ENCODE measurements around the gene CKB.

The CKB gene

GRCh38 chr14:103537175-103537990 is 14.8 kb upstream of the CKB start:
- no peak for DNase-seq

DNA sequence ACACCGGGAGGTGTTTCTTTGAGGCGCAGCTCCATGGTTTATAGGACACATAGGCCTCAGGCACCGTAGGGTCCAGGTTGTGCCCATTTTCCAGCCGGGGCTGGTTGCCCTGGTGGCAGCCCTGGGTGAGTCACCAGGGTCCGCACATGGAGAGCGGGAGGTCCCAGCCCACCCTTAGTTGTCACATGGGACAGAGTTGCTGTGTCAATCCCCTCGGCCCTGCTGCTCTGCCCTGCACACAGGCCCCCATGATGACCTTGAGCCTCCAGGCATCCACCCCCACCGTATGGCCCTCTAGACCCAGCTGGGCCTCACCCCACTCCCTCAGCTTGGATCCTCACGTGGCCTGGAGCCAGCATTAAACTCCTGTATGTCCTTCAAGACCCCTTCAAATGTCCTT is 14.1 kb upstream of the CKB start:
- no peak for DNase-seq

DNA sequence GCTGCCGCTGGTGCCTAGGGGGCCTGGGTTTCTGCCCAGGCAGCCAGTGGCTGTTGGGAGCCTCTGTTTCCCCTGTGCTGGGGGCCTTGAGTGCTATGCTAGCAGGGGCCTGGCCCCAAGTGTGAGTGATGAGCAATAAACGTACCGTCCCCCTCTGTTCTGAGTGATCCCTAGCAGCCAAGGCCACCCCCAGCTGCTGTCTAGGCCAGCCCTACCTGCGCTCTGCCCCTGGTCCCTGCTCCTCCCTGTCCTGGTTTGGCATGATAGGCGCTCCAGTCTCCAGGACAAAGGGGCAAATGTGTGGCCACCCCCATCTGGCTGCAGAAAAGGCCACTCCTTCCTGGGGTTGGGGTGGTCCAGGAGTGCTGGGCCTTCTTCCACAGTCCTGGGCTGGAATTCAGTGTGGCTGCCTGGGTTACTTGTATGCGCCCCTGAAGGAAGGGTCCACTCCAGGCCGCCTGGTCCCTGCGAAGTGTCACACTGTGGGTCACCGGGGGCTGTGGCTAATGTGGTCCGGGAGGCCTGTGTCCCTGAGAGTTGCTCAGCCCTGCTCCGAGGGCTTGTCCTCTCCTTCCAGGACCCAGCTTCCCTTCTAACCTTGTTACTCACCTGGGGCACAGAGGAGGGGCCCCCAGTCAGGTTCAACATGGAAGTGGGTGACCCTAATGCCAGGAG is 13.4 kb upstream of the CKB start:
- no peak for DNase-seq

DNA sequence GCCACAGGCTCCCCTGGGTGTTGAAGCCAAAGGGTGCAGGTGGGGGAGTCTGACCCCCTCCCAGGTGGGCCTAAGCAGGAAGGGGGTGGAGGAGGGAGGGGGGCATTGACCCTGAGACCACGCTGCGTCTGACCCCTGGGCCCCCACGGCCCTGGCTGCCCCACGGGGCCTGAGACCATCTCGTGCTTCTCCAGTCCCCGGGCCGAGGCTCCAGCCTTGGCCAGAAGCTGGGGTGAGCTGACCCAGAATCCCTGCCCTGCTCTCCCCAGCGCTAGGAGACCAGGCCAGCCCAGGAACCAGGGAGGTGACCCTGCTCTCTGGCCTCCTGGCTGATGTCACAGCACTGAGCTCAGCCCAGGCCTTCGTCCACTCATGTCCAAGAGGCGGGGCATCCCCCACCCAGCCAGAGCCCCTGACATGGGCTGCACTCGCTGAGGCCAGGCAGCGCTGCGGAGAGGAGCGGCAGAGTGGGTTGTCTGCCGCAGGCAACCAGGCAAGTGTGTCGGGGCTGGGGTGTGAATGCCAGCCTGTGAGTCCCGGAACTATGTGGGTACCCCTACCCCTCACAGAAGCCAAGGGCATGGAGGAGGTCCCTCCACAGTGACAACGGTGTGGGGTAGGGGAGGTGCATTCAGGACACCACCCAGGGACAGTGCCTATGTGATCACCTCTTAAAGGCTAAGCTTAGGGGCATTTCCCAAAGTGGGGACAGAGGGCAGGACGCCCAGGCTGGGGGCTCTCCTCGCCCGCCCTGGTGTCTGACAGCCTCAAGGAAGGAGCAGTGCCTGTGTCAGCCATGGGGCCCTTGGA is 12.7 kb upstream of the CKB start:
- no peak for DNase-seq

- no peak for DNase-seq
Measured at GRCh38 chr14:103534576-103535061, 12.0 kb upstream of the CKB start.

GRCh38 chr14:103533999-103534575 is 11.5 kb upstream of the CKB start:
- no peak for DNase-seq

- no peak for DNase-seq
Measured at GRCh38 chr14:103533137-103533998, 10.7 kb upstream of the CKB start.

GRCh38 chr14:103532216-103533136 is 9.8 kb upstream of the CKB start:
- DNase-seq: no peak

DNA sequence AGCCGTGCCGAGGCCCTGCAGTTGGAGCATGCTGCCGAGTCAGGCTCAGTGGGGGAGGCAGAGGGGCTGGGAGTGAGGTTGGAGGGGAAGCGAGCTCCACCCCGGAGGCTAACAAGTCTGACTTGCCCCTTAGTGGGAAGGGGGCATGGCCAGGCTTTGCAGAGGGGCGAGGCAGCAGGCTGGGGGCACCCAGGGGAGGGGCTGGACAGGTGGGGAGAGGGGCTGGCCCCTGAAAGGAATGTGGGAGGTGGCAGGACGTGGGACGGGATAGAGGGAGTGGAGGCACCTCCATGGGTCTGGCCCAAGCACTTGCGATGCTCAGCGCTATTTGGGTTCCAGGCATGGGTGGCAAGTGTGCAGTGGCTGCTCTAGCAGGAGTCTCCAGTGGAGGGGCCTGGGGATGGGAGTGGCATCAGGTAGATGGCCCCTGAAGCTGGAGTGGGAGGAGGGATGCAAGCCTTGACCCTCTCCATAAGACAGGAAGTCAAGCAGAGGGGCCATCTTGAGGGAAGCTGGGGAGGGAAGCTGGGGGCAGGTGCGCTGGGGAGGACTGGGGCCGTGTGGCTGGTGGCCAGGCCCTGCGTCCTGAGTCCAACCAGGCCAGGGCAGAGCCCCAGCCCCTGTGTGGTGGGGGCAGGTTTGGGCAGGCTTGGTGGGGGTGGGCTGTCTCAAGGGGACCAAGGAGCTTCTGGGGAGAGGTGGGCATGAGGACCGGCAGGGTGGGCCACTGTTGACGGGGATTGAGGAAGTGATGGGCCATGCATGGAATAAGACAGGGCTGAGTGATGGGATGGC is 9.0 kb upstream of the CKB start:
- DNase-seq: no peak

GRCh38 chr14:103530831-103531230 is 8.2 kb upstream of the CKB start:
- DNase-seq: no peak

DNA sequence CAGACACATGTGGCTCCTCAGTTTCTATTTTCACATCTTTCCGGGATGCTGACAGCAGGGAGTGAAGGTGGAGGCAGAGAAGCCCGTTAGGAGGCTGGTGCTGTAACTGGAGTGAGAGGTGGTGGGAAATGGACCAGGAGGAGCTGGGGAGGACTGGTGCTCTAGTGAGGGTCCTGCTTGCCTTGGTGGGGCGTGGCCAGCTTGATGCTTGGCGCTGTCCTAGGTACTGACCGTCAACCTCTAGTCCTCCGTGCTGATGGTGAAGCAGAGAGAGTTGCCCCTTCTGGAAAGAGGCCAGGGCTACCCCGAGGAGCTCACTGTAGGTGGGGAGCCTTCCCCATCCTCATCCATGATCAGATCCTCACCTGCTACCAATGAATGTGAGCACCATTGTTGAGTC is 7.8 kb upstream of the CKB start:
- no peak for DNase-seq

DNA sequence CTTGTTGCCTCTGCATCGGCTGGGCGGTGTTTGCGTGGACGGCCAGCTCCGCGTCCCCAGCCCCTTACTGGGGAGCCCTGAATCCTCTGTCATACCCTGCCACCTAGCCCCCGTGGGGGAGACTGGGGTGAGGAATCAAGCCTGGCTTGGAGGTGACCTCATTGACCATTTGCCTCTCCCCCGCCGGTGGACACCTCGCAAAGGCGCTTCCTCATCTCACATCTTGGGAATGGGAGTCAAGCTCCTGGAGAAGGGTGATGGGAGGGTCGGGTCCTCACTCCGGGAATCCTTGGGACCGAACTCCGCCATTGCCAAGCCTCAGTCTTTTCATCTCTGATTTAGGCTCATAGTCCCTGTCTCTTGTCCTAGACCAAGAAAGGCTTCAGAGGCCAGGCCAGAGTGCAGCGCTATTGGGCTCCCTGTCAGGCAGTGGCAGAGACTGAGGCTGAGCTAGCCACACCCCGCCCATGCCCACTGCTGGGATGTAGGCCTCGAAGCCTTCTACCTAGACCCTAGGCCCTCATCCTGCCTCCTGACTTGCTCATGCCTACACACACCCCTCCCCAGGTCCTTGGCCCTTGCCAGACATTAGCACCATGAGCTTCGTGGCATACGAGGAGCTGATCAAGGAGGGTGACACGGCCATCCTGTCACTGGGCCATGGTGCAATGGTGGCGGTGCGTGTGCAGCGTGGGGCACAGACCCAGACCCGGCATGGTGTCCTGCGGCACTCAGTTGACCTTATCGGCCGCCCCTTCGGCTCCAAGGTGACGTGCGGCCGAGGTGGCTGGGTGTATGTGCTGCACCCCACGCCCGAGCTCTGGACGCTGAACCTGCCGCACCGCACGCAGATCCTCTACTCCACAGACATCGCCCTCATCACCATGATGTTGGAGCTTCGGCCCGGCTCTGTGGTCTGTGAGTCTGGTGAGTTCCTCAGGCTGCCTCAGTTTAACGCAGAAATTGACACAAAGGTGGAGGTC is 7.0 kb upstream of the CKB start:
- DNase-seq: no peak

DNA sequence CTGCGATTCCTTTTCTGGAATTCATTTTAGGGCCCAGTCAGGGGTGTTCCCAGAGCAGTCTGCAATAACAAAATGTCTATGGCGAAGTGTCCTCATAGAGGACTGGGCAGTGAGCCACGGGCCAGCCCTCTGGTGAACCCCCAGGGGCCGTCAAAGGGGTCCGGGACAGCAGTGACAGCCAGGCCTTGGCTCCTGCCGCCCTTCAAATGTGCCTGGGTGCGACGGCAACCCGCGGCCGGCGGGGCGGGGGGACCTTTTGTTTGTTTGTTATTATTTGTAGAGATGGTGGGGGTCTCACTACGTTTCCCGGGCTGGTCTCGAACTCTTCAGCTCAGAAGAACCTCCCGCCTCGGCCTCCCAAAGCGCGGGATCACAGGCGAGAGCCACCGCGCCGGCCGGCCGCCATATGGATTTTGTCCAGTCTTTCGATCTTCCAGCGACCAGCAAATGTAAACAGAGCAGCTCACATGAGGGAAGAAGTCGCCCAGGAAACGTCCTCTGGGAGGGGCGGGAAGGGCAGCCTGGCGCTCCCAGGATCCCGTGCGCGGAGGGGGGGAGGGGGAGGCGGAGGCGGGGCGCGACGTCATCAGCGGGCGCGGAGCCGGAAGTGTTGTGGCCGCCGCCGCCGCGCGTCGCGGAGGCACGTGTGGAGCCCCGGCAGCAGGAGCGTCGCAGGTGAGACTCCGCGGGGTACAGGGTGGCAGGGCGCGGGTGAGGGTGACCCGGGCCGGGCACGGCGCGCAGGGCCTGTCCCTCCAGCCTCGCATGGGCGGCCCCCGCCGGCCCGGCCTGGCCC is 6.2 kb upstream of the CKB start, which contains the start of gene TRMT61A:
TRMT61A (plus strand) TSS at position 610 of the 796 bp plus-strand sequence. CDS start 783 bp downstream, outside the sequence.
- peak; percentile 88 to 93 for DNase-seq

DNA sequence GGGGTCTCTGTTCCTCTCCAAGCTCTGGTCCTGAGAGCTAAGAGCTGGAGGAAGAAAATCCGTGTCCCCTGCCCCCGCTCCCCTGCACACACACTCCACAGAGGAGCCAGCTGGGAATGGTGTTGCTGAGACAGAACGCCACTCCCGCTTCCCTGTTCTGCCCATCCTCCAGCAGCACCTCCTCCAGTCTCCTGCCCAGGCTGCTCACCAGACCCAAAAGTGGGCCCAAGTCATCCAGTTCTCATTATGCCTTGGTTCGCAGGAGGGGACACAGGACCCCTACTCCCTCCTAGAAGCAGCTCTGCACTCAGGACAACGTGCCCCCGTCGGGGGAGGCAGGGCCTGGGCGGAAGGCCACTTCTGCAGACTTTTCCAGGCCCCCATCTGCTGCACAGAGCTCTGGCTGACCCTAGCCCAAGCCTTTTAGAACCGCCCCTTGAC is 5.5 kb upstream of the CKB start:
- DNase-seq: no peak

- DNase-seq: no peak
Measured at GRCh38 chr14:103527408-103528145, 4.9 kb upstream of the CKB start.

DNA sequence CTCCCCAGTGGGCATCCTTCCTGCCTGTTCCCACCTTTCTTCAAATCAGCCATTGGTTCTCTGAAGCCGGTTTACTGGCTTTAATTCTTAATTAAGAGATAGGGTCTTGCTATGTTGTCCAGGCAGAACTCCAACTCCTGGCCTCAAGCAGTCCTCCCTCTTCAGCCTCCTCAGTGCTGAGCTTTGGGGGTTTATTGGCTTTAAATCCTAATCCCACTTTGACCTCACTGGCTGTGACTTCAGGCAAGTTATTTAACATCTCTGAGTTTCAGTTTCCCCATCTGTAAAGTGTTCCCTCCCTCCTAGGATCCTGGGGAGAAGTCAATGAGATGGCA is 4.3 kb upstream of the CKB start:
- DNase-seq: no peak

GRCh38 chr14:103526247-103526913 is 3.8 kb upstream of the CKB start:
- no peak for DNase-seq

Data from SHP77 (cell line).